Skin of body (tissue), 2 donors: ENCODE results near the gene JCAD. TPM values are rescaled to one million over a fixed set of nuclear protein-coding genes. Genes with fewer than 3 reads are reported as not detected.

Source experiments
- DNase-seq: peaks from one replicate; lab custom pipeline; 2025; lab: John Stamatoyannopoulos, UW
- total RNA-seq: library from RNA; depleted of rRNA; stranded (reverse); fragments of >200 nt; gene quantifications from one replicate; pipeline ENCODE4 v1.2.3, GENCODE V29; 2014

The JCAD gene
- total RNA-seq, 1 donor from 2014 or later: 17.2 TPM

- DNase-seq: no peak
Observed at GRCh38 chr10:30073045-30073766, 13.8 kb upstream of the JCAD start.

- no peak for DNase-seq
Observed at GRCh38 chr10:30072068-30072467, 12.7 kb upstream of the JCAD start.

GRCh38 chr10:30070001-30070685 is 10.8 kb upstream of the JCAD start:
- peak; percentile 12 for DNase-seq

GRCh38 chr10:30068492-30069223 is 9.3 kb upstream of the JCAD start:
- DNase-seq: no peak

- DNase-seq: no peak
Observed at GRCh38 chr10:30063099-30063498, 3.7 kb upstream of the JCAD start.

- DNase-seq: no peak
Observed at GRCh38 chr10:30062582-30062981, 3.2 kb upstream of the JCAD start.

GRCh38 chr10:30062090-30062489 is 2.7 kb upstream of the JCAD start:
- DNase-seq: no peak

GRCh38 chr10:30058570-30059132 is 735 bp downstream of the JCAD start:
- DNase-seq: no peak

GRCh38 chr10:30057894-30058556 is 1.4 kb downstream of the JCAD start:
- DNase-seq: no peak

GRCh38 chr10:30057421-30057841 is 2.0 kb downstream of the JCAD start:
- DNase-seq: no peak

GRCh38 chr10:30056767-30057355 is 2.5 kb downstream of the JCAD start:
- no peak for DNase-seq

- DNase-seq: no peak
Observed at GRCh38 chr10:30056281-30056680, 3.1 kb downstream of the JCAD start.

- DNase-seq: no peak
Observed at GRCh38 chr10:30055226-30055662, 4.1 kb downstream of the JCAD start.

GRCh38 chr10:30052062-30052461 is 7.3 kb downstream of the JCAD start:
- no peak for DNase-seq

- no peak for DNase-seq
Observed at GRCh38 chr10:30051220-30051619, 8.2 kb downstream of the JCAD start.

GRCh38 chr10:30050411-30050810 is 9.0 kb downstream of the JCAD start:
- no peak for DNase-seq

- DNase-seq: peak; percentile 19
Observed at GRCh38 chr10:30048768-30049517, 10.4 kb downstream of the JCAD start.

GRCh38 chr10:30047924-30048531 is 11.4 kb downstream of the JCAD start:
- no peak for DNase-seq

GRCh38 chr10:30047430-30047829 is 12.0 kb downstream of the JCAD start:
- no peak for DNase-seq

GRCh38 chr10:30046476-30046875 is 12.9 kb downstream of the JCAD start:
- no peak for DNase-seq
